ENCODE data around the gene C14orf132. TPM values are rescaled to one million over a fixed set of nuclear protein-coding genes. Genes with fewer than 3 reads are reported as not detected.
"Not testable (repeated sequence)": the region's sequence is repeated elsewhere in the genome, so short reads cannot be mapped to it uniquely, and the experiment has no call there.

Gene C14orf132
- total and polyA plus RNA-seq, 9 of the 15 experiments (the other 6 are each of a cell fraction or from before 2014, with no cell fraction given): not detected

GRCh38 chr14:96072746-96073145 is 33.6 kb downstream of the C14orf132 start:
- BruUV-seq (replicated peaks): no TSS peak
- Histone ChIP-seq H3K4me3 (no peak overlapping the region), H2AFZ (ENCODE audit: low read depth, low read length) (no peak overlapping the region), H3K79me2 (ENCODE audit: control insufficient read depth, insufficient read depth, low read length) (no peaks in the 10 kb centered on the region), H3K9me3 (replicated peaks; ENCODE audit: control insufficient read depth, insufficient read depth, low read depth, low read length) (no peaks in the 10 kb centered on the region), H3K4me1 (replicated peaks in 1 of 2; ENCODE audit: control insufficient read depth in 2 of 2, insufficient read depth in 2 of 2, low read length in 2 of 2) (no peaks in the 10 kb centered on the region), H3K27me3 (ENCODE audit: control insufficient read depth in 2 of 2, insufficient read depth in 2 of 2, low read length in 2 of 2) (peaks cover 0 to 11% of the 10 kb centered on the region in 2 experiments; a peak in 1 of 5 replicates), H3K4me2 (ENCODE audit: insufficient read depth, low read length) (no peak overlapping the region), H3K9me1 (ENCODE audit: control insufficient read depth, insufficient read depth, low read length) (no peaks in the 10 kb centered on the region), H3K36me3 (ENCODE audit: control insufficient read depth, insufficient read depth, low read length) (no peaks in the 10 kb centered on the region), H3K9ac (ENCODE audit: insufficient read depth in 1 of 2, low read depth in 2 of 2, low read length in 2 of 2) (no peak overlapping the region), H4K20me1 (replicated peaks; ENCODE audit: control insufficient read depth, insufficient read depth, low read length) (no peaks in the 10 kb centered on the region), H3K27ac (ENCODE audit: extremely low read depth, low read depth, low read length) (no peak overlapping the region)
- FAIRE-seq: no peak
- ChIA-PET CTCF (ENCODE audit: low intra/inter-chr PET ratio) (no interaction called here), POLR2A (no interaction called here)
- 0% methylated on average over 6 of the region's 6 CpGs for WGBS (ENCODE audit: insufficient coverage, low coverage, missing lambda C conversion rate)
- DNase-seq (ENCODE audit: extremely low read depth in 1 of 4, low spot score in 3 of 4): no peak
- ATAC-seq: no peak
- TF ChIP-seq PHB (CRISPR knock-in tag; IDR thresholded peaks at IDR 0.05) (no peak), OTX1 (CRISPR knock-in tag; IDR thresholded peaks at IDR 0.05) (no peak), MYC (IDR thresholded peaks at IDR 0.05; ENCODE audit: low read depth, low read length) (no peak), MYC (CRISPR knock-in tag; IDR thresholded peaks at IDR 0.05; ENCODE audit: borderline replicate concordance, low read depth) (no peak), SRSF7 (optimal IDR thresholded peaks at IDR 0.05; ENCODE audit: low read depth, low read length) (no peak), SIN3B (IDR thresholded peaks at IDR 0.05; ENCODE audit: low read depth) (no peak), ATF2 (CRISPR knock-in tag; IDR thresholded peaks at IDR 0.05) (no peak), MEIS2 (IDR thresholded peaks at IDR 0.05; ENCODE audit: partially characterized antibody) (no peak), ZNF12 (CRISPR knock-in tag; IDR thresholded peaks at IDR 0.05) (no peak), ID3 (CRISPR knock-in tag; IDR thresholded peaks at IDR 0.05) (no peak), ID3 (tag; IDR thresholded peaks at IDR 0.05) (no peak), NR1H2 (CRISPR knock-in tag; IDR thresholded peaks at IDR 0.05) (no peak), HDAC1 (IDR thresholded peaks at IDR 0.05) (no peak)
- intact Hi-C loops (cut with micrococcal nuclease): no loop called here
- in situ Hi-C loops (cut with MboI): no loop called here

GRCh38 chr14:96073260-96074039 is 34.3 kb downstream of the C14orf132 start:
- 3% methylated on average over 4 of the region's 4 CpGs for WGBS (ENCODE audit: insufficient coverage, low coverage, missing lambda C conversion rate)
- H3K9ac ChIP-seq (ENCODE audit: insufficient read depth in 1 of 2, low read depth in 2 of 2, low read length in 2 of 2); ATAC-seq; H3K4me2 ChIP-seq (ENCODE audit: insufficient read depth, low read length); CTCF ChIA-PET (ENCODE audit: low intra/inter-chr PET ratio); H2AFZ ChIP-seq (ENCODE audit: low read depth, low read length); H3K79me2 ChIP-seq (ENCODE audit: control insufficient read depth, insufficient read depth, low read length); BruUV-seq (replicated peaks); intact Hi-C loops (cut with micrococcal nuclease); DNase-seq (ENCODE audit: extremely low read depth in 1 of 4, low spot score in 3 of 4); H3K36me3 ChIP-seq (ENCODE audit: control insufficient read depth, insufficient read depth, low read length); in situ Hi-C loops (cut with MboI); H3K27ac ChIP-seq (ENCODE audit: extremely low read depth, low read depth, low read length); POLR2A ChIA-PET; H3K9me1 ChIP-seq (ENCODE audit: control insufficient read depth, insufficient read depth, low read length); H3K4me3 ChIP-seq; FAIRE-seq; H4K20me1 ChIP-seq (replicated peaks; ENCODE audit: control insufficient read depth, insufficient read depth, low read length); H3K9me3 ChIP-seq (replicated peaks; ENCODE audit: control insufficient read depth, insufficient read depth, low read depth, low read length); H3K4me1 ChIP-seq (replicated peaks in 1 of 2; ENCODE audit: control insufficient read depth in 2 of 2, insufficient read depth in 2 of 2, low read length in 2 of 2): not testable (repeated sequence)
- peaks cover 0 to 12% of the 10 kb centered on the region in 2 experiments; a peak in 3 of 5 replicates for H3K27me3 ChIP-seq (ENCODE audit: control insufficient read depth in 2 of 2, insufficient read depth in 2 of 2, low read length in 2 of 2)
